Measurements from ENCODE around the gene SEC23IP.
"Not testable (repeated sequence)": the region's sequence is repeated elsewhere in the genome, so short reads cannot be mapped to it uniquely, and the experiment has no call there.

SEC23IP gene

DNA sequence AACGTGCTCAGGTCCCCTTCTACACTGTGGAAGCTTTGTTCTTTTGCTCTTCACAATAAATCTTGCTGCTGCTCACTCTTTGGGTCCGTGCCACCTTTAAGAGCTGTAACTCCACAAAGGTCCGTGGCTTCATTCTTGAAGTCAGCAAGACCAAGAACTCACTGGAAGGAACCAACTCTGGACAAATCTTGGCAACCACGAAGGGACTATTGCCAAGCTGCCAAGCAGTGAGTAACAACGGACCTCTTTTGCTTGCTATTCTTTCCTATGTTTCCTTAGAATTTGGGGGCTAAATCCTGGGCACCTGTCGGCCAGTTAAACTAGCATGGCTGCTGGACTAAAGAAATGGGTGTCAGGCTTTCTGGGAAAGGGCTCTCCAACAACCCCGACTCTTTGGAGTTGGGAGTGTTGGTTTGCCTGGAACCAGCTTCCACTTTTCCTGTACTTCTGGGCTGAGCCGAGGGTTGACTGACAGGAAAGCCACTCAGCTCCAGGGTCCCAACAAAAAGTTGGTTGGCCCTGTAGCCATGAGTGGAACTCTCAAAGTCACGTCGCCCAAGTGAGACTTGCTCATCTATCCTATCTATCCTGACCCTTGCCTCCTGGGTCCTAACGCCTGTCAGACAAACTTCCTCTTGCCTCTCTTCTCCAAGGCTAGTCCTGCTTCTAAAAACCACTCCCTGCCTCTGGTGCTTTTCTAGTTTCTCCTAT lies 8.5 kb upstream of the SEC23IP start:
- not testable (repeated sequence) for DNase-seq (ENCODE audit: low spot score)

DNA sequence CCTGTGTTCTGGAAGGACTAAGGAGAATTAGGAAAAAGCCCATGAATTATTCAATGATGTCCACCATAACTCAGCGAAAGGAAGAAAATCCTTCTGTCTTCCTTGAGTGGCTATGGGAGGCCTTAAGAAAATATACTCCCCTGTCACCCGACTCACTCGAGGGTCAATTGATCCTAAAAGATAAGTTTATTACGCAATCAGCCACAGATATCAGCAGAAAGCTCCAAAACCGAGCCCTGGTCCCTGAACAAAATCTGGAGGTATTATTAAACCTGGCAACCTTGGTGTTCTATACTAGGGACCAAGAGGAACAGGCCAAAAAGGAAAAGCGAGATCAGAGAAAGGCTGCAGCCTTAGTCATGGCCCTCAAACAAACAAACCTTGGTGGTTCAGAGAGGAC lies 6.5 kb upstream of the SEC23IP start:
- DNase-seq (ENCODE audit: low spot score): not testable (repeated sequence)

DNA sequence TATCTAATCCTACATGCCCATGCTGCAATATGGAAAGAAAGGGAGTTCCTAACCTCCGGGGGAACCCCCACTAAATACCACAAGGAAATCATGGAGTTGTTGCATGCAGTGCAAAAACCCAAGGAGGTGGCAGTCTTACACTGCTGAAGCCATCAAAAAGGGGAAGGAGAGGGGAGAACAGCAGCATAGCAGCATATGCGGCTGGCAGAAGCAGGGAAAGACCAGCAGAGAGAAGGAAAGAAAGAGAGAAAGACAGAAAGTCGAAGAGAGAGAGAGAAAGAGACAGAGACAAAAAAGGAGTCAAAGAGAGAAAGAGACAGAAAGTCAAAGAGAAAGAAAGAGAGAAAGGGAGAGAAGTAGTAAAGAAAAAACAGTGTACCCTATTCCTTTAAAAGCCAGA lies 3.8 kb upstream of the SEC23IP start:
- not testable (repeated sequence) for DNase-seq (ENCODE audit: low spot score)

GRCh38 chr10:119889201-119889600 lies 3.3 kb upstream of the SEC23IP start:
- not testable (repeated sequence) for DNase-seq (ENCODE audit: low spot score)

GRCh38 chr10:119890307-119890706 lies 2.2 kb upstream of the SEC23IP start:
- DNase-seq (ENCODE audit: low spot score): not testable (repeated sequence)

DNA sequence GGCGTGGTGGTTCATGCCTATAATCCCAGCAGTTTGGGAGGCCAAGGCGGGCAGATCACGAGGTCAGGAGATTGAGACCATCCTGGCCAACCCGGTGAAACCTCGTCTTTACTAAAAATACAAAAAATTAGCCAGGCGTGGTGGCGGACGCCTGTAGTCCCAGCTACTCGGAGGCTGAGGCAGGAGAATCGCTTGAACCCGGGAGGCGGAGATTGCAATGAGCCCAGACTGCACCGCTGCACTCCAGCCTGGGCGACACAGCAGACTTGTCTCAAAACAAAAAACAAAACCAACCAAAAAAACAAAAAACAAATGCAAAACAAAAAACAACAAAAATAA lies 712 bp upstream of the SEC23IP start:
- not testable (repeated sequence) for DNase-seq (ENCODE audit: low spot score)

GRCh38 chr10:119893074-119893473 lies 544 bp downstream of the SEC23IP start:
- no peak for DNase-seq (ENCODE audit: low spot score)

GRCh38 chr10:119893845-119894427 lies 1.4 kb downstream of the SEC23IP start:
- no peak for DNase-seq (ENCODE audit: low spot score)

- DNase-seq (ENCODE audit: low spot score): no peak
These were observed 3.6 kb downstream of the SEC23IP start for GRCh38 chr10:119896061-119896655.

- peak; percentile 52 for DNase-seq (ENCODE audit: low spot score)
These were observed 4.6 kb downstream of the SEC23IP start for GRCh38 chr10:119896937-119897770.

GRCh38 chr10:119898577-119898976 lies 6.0 kb downstream of the SEC23IP start:
- DNase-seq (ENCODE audit: low spot score): no peak

GRCh38 chr10:119903946-119904666 lies 11.6 kb downstream of the SEC23IP start:
- no peak for DNase-seq (ENCODE audit: low spot score)

DNA sequence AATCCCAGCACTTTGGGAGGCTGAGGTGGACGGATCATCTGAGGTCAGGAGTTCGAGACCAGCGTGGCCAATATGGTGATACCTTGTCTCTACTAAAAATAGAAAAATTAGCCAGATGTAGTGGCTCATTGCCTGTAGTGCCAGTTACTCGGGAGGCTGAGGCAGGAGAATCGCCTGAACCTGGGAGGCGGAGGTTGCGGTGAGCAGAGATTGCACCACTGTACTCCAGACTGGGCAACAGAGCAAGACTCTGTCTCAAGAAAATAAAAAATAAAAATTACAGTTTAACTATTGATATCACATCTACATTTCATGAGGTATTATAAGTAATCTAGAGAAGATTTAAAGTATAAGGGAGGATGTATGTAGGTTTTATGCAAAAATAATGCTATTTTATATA lies 15.2 kb downstream of the SEC23IP start:
- not testable (repeated sequence) for DNase-seq (ENCODE audit: low spot score)

GRCh38 chr10:119908166-119908565 lies 15.6 kb downstream of the SEC23IP start:
- DNase-seq (ENCODE audit: low spot score): no peak

DNA sequence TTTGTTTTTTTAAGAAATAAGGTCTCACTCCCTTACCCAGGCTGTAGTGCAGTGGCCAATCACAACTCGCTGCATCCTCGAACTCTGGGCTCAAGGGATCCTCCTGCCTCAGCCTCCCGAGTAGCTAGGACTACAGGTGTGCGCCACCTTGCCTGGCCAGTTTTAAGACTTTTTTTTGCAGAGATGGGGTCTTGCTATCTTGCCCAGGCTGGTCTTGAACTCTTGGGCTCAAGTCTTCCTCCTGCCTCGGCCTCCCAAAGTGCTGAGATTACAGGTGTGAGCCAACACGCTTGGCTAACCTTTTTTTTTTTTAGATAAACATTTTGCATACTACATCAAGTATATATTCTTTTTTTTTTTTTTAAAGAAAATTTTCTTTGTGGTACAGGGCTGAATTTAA lies 18.2 kb downstream of the SEC23IP start:
- DNase-seq (ENCODE audit: low spot score): no peak

GRCh38 chr10:119917777-119918176 lies 25.2 kb downstream of the SEC23IP start:
- DNase-seq (ENCODE audit: low spot score): no peak

DNA sequence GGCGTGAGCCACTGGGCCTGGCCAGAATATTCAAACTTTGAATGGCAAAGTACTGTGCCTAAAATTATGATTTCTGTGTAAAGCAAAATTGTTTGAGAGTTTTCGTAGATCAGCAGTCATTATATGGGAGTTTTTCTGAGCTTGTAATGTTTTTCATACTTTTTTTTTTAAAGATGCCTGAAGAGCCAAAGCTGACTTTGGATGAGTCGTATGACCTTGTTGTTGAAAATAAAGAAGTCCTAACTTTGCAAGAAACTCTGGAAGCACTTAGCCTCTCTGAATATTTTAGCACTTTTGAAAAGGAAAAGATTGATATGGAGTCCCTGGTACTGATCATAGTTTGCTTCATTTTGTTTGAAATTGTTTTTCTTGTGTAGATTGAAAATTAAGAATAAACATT lies 26.7 kb downstream of the SEC23IP start:
- no peak for DNase-seq (ENCODE audit: low spot score)

- no peak for DNase-seq (ENCODE audit: low spot score)
These were observed 27.3 kb downstream of the SEC23IP start for GRCh38 chr10:119919826-119920225.

DNA sequence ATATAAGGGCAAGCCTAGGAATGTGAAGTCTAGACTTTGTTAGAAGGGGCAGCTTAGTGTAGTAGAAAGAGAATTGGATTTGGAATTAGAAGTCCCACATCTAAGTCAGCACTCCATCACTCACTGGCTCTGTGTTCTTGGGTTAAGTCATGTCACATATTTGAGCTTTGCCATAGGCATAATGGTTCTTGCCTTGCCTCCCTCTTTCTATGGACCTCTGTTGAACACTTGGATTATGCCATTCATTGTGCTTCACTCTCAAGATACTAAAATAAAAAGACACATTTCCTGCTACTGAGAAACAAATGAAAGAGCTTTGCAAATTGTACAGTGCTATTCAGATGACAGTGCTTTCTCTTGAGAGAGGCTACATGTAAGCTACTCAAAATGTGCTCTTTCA lies 35.9 kb downstream of the SEC23IP start:
- DNase-seq (ENCODE audit: low spot score): no peak

GRCh38 chr10:119931871-119932270 lies 39.3 kb downstream of the SEC23IP start:
- no peak for DNase-seq (ENCODE audit: low spot score)

GRCh38 chr10:119932631-119933030 lies 40.1 kb downstream of the SEC23IP start:
- no peak for DNase-seq (ENCODE audit: low spot score)

- DNase-seq (ENCODE audit: low spot score): peak; percentile 37
These were observed 40.6 kb downstream of the SEC23IP start for GRCh38 chr10:119933179-119933578.

Data from pons (tissue), 1 donor.